NCI-H1930 (cell line): ENCODE results near the gene CPNE6.

Experiments used
- DNase-seq, 2 experiments: peaks; one replicate each; lab custom pipeline; 2025; lab: John Stamatoyannopoulos, UW

CPNE6 gene

DNA sequence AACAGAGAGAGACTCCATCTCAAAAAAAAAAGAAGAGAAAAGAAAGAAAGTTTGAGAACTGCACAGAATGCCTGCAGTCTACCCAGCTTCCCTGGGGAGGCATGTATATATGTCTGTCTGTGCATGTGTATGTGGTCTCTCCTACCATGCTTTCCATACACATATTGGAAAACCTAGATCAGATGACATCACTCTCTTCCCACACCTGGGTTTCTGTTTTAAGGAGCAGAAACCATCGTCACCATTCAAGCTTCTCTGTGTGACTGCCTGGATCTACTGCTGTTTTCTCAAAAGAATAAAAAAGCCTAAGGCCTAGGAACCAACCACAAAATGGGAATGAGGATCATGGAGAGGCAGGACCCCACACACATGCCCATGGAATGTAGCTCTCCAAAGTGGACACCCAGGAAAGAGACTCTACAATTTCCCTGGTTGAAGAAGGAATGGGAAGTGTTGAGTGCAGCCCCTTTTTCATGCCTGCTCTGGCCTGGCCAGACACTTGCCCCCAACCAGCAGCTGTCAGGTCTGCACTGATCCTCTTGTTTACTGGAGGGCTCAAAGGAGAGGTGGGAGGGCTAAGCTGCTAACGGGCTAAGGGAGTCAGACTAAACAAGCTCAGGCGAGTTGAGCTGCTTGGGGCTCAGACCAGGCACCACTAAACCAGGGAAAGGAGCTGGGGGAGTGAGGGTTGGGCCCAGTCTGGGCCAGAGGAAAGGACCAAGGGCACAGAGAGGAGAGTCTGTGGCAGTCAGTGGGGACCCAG is 15.0 kb downstream of the CPNE6 start:
- no peak for DNase-seq

DNA sequence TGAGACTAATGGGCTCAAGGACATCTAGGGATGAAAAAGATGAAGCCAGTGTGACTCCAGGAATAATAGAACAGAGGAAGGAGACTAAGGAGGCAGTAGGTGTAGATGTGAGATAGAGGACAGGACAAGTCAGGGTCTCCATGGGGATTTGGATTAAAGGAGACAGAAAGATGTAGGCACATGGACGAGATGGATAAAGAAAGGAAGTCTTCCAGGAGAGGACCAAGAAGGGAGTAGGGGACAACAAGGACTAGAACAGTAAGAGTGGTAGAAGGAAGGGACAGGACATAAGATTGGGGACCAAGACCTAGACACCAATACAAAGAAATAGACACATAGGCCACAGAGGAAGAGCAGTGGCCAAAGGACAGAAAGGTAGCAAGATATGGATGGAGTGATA is 15.6 kb downstream of the CPNE6 start:
- DNase-seq = no peak

GRCh38 chr14:24088095-24088494 is 16.7 kb downstream of the CPNE6 start:
- DNase-seq = no peak

GRCh38 chr14:24089890-24090289 is 18.5 kb downstream of the CPNE6 start:
- no peak for DNase-seq

DNA sequence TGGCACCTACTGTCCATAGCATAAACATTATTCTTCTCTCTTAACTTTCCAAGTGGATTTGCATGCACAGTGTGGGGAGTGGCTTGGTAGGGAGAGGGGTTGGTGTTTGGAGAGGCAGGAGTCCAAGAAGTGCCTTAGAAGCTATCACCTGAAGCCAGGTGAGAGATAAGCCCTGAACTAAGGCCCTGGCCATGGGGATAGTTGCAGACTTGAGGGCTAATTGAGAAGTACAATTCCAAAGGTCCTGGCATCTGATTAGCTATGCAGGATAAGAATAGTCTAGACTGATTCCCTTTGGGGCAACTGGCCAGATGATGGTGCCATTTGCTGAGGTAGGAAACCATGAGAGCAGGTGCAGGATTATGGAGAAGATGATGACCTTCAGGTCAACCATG is 20.7 kb downstream of the CPNE6 start:
- DNase-seq = no peak

DNA sequence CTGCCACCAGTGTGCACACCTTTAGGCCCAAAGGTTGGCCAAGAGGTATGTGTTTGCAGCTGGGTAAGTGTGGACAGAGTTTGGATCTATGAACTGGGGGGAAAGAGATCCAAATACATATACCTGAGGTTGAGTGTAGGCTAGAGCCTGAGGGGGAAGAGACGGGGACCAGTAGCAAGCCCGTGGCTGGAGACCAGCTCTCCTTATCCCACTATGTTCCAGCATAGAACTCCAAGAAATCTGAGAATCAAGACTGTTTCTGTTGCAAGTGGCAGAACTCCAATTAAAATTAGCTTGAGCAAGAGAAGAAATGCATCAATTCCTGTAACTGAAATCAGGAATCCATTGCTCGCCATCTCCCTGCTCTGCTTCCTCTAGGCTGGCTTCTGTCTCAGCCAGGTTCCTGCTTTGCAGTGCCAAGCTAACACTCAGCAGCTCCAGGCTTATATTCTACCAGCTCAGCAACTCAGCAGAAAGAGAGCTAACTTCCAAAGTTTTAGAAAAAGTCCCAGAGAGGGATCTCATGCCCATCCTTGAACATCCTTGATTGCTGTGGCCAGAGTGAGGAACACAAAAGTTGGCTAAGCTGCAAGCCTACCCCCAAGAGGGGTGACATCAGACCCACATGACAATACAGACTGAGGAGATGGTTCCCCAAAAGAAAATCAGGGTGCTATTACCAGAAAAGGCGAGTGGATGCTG is 21.3 kb downstream of the CPNE6 start:
- no peak for DNase-seq

DNA sequence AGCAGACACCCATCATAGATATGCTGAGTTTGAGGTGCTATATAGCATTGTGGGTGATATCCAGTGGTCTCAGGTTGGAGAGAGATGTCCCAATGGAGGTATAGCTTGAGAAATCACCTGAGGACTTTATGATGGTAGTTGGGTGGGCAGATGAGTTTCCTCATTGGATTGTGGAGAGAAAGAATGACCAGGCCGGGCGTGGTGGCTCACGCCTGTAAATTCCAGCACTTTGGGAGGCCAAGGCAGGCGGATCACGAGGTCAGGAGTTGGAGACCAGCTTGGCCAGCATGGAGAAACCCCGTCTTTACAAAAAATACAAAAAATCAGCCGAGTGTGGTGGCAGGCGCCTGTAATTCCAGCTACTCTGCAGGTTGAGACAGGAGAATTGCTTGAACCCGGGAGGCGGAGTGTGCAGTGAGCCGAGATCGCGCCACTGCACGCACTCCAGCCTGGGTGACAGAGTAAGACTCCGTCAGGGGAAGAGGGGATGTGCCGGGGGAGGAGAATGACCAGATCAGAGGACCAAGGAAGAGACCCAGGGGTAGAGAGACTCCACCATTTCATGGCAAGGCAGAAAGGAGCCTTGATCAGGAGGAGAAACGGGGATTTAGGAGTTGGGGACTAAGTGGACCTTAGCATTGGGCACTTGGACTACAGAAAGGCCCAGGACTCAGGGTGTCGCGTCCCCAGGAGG is 22.0 kb downstream of the CPNE6 start:
- no peak for DNase-seq

GRCh38 chr14:24093901-24094840 is 22.8 kb downstream of the CPNE6 start, which contains the start of gene PCK2:
TSS of gene PCK2 (plus strand) at chr14:24094311. CDS start at chr14:24094406, 95 bp downstream.
- peak; percentile 55 to 82 for DNase-seq

DNA sequence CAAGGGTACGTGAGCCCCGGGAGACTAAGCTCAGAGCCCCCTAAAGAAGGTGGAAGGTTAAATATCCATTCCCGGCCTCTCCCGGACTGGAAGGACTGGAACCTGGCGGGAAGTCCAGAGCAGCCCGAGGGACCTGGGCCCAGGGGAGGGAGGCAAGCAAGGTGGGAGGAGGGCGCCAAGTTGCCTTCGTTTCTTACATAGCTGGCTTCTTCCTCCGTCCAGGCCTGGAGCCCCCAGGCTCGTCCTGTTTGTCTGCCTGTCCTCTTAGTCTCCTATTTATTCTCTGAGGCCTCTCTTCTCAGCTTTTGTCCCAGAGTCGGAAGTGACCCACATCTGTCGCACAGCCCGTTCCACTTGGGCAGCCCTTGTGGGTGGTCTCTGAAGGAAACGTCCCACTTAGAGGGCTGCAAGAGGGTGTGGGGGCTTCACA is 23.5 kb downstream of the CPNE6 start:
- DNase-seq = no peak

- DNase-seq = no peak
Observed at GRCh38 chr14:24095271-24096068, 24.1 kb downstream of the CPNE6 start.

- no peak for DNase-seq
Observed at GRCh38 chr14:24096545-24097181, 25.3 kb downstream of the CPNE6 start.

- DNase-seq = no peak
Observed at GRCh38 chr14:24098229-24098926, 27.0 kb downstream of the CPNE6 start.

GRCh38 chr14:24098927-24099813 is 27.8 kb downstream of the CPNE6 start:
- DNase-seq = no peak

DNA sequence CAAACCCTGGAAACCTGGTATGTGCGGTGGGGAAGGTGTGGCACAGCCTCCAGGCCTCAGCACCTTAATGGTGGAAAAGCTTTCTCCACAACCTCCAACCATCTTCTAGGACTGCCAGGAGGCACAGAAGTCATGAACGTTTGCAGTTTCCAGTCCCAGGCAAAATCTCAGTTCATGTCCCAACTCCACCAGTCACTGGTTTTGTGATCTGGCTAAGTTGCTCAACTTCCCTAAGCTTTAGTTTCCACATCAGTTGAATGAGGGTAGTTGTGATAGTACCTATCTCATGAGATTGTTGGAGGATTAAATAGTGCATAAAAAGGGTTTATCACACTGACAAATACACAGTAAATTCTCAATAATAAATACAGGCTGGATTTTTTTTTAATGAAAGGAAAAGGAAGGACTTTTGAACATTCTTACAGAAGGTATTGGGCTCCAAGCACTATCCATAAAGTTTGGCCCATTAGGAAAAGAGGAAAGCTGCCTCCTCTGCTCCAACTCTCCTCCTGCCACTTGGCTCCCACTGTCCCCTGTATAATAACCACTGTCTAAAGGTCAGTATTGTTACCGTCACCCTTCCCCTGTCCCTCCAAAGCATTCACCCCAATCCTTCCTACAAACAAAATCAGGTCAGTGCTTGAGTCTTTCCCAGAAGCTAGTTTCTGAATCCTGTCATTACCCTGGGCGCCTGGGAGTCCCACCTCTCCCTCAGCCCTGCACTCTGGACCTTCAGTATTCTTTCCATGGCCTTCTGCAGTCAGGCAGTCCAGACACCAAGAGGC is 29.0 kb downstream of the CPNE6 start:
- no peak for DNase-seq

DNA sequence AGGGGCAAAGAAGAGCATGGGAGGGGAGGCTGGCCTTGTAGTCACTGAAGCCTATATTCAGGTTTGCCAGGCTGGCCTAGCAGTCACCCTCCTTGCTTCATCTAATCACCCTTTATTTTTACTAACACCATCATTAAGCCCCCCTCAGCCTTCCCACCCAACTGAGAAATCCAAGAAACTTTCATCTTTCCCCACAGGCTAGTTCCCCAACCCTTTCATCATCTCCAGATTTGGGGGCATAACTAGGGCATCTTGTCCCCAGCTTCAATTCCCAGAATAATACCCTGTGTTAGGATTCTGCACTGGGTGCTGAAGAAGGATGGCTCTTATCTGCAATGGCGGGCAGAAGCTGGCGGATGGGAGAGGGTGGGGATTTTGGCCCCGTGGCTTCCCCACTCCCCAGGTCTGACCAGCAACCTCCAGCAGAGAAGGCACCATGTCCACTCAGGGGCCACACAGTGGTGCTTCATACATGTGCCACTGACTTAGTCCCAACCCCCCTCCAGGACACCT is 29.7 kb downstream of the CPNE6 start:
- no peak for DNase-seq

DNA sequence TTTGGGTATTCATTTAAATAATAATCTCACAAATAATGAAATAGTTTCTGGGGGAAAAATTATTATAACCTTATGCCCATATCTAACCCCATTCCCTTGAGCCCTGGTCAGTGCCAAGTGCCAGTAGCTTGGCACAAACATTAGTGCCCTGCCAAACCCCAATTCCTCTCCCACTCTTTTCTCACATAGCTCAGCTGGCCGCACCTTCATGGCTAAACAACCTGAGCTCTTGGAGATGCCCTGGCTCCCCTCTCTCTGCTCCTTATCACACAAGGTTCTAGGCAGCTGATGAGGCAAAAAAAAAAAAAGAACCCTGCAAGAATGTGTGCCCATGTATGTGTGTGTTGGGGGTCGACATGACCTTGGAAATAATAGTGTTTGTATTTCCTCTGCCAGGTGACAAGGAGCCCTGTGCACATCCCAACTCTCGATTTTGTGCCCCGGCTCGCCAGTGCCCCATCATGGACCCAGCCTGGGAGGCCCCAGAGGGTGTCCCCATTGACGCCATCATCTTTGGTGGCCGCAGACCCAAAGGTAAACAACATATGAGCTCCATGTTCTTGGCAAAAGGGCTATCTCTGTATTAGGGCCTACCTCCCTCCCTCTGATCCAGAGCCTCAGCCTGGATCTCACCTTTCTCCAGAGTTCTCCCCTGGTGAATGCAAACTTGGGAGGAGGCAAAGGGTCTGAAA is 31.1 kb downstream of the CPNE6 start:
- no peak for DNase-seq

GRCh38 chr14:24103451-24103850 is 32.1 kb downstream of the CPNE6 start:
- DNase-seq = no peak
